A673 (cell line): ENCODE measurements around the gene ACAT2. TPM values are rescaled to one million over a fixed set of nuclear protein-coding genes. Genes with fewer than 3 reads are reported as not detected.

ENCODE experiments used
- BruUV-seq: library from RNA; stranded (reverse); fragments of 400-500 nt; replicated peaks from 2 replicates; lab custom pipeline; 2021; lab: Mats Ljungman, UMichigan
- CTCF ChIA-PET: fragments of 300-600 bp; sonication (Branson Sonifier 250); formaldehyde crosslinking; loops from one replicate; lab custom pipeline; 2022; ENCODE audit warnings: antibody characterized with exemption; lab: Charles Lee
- POLR2A ChIA-PET: fragments of 300-600 bp; sonication (Branson Sonifier 250); formaldehyde crosslinking; loops from one replicate; lab custom pipeline; 2022; ENCODE audit warnings: antibody characterized with exemption; ENCODE audit not compliant: low non-redundant PET; lab: Charles Lee
- DNase-seq: peaks from one replicate; pipeline ENCODE4 v3.0.0-alpha.2; 2015; ENCODE audit warnings: low spot score
- H3K27ac ChIP-seq: fragments of 200-600 bp; sonication (generic); 2 replicates; pipeline ENCODE4 v1.5.1; 2016; ENCODE audit warnings: mixed run types, low read depth, mild to moderate bottlenecking, mixed read lengths, antibody characterized with exemption, low read length; ENCODE audit not compliant: poor library complexity, severe bottlenecking
- H3K27me3 ChIP-seq: fragments of 200-600 bp; sonication (generic); replicated peaks from 2 replicates; pipeline ENCODE4 v1.6.1; 2017; ENCODE audit warnings: mixed run types, low read depth, mild to moderate bottlenecking, mixed read lengths, antibody characterized with exemption, low read length; ENCODE audit not compliant: insufficient read depth, poor library complexity
- H3K36me3 ChIP-seq: fragments of 200-600 bp; sonication (generic); 2 replicates; pipeline ENCODE4 v1.6.1; 2016; ENCODE audit warnings: mixed run types, mild to moderate bottlenecking, mixed read lengths, antibody characterized with exemption, low read length; ENCODE audit not compliant: insufficient read depth, poor library complexity, severe bottlenecking
- H3K4me1 ChIP-seq: fragments of 200-600 bp; sonication (generic); 2 replicates; pipeline ENCODE4 v1.6.1; 2017; ENCODE audit warnings: mixed run types, mild to moderate bottlenecking, mixed read lengths, antibody characterized with exemption, low read length; ENCODE audit not compliant: insufficient read depth, poor library complexity, severe bottlenecking
- H3K4me3 ChIP-seq: fragments of 200-600 bp; sonication (generic); 2 replicates; pipeline ENCODE4 v1.5.1; 2016; ENCODE audit warnings: low read depth, mixed run types, mild to moderate bottlenecking, mixed read lengths, low read length; ENCODE audit not compliant: poor library complexity, severe bottlenecking
- H3K9me3 ChIP-seq: fragments of 200-600 bp; sonication (generic); 2 replicates; pipeline ENCODE4 v1.6.1; 2016; ENCODE audit warnings: mixed run types, low read depth, mild to moderate bottlenecking, mixed read lengths, antibody characterized with exemption, low read length; ENCODE audit not compliant: poor library complexity, severe bottlenecking
- CTCF ChIP-seq: fragments of 300-800, 200-600 bp; sonication (generic); conservative IDR thresholded peaks from 2 replicates; pipeline ENCODE4 v1.5.1; 2017; ENCODE audit warnings: low read depth, mild to moderate bottlenecking, antibody characterized with exemption, low read length, moderate library complexity, mixed read lengths
- EZH2 ChIP-seq: fragments of 200-600 bp; sonication (generic); IDR thresholded peaks from 2 replicates; pipeline ENCODE4 v1.6.1; 2017; ENCODE audit warnings: borderline replicate concordance, low read depth, mild to moderate bottlenecking, mixed read lengths, antibody characterized with exemption, low read length; ENCODE audit not compliant: poor library complexity, severe bottlenecking
- intact Hi-C: fragments of 100-400 bp; cut with micrococcal nuclease; formaldehyde crosslinking; loops from one replicate; pipeline ENCODE4 v1.10.0; 2022; ENCODE audit not compliant: unreplicated experiment
- total RNA-seq: library from RNA; stranded (reverse); gene quantifications from 2 replicates; pipeline ENCODE4 v1.2.3, GENCODE V29; 2021

The ACAT2 gene
- total RNA-seq, 1 experiment from 2014 or later: 250 TPM

- Histone ChIP-seq H3K27me3 (no peaks in the 10 kb centered on the region), H3K4me3 (no peak overlapping the region), H3K27ac (no peak overlapping the region), H3K9me3 (no peaks in the 10 kb centered on the region), H3K36me3 (no peaks in the 10 kb centered on the region), H3K4me1 (no peaks in the 10 kb centered on the region)
- CTCF ChIA-PET: no interaction called here
- POLR2A ChIA-PET: no interaction called here
- TF ChIP-seq EZH2 (no peak), CTCF (no peak)
- DNase-seq: no peak
- BruUV-seq: no TSS peak
- intact Hi-C loops: no loop called here
Observed at GRCh38 chr6:159804504-159804903, 42.7 kb downstream of the ACAT2 start.

- no peak for TF ChIP-seq EZH2
- ChIA-PET CTCF (no interaction called here), POLR2A (no interaction called here)
Observed at GRCh38 chr6:159805440-159806020, 43.7 kb downstream of the ACAT2 start.

DNA sequence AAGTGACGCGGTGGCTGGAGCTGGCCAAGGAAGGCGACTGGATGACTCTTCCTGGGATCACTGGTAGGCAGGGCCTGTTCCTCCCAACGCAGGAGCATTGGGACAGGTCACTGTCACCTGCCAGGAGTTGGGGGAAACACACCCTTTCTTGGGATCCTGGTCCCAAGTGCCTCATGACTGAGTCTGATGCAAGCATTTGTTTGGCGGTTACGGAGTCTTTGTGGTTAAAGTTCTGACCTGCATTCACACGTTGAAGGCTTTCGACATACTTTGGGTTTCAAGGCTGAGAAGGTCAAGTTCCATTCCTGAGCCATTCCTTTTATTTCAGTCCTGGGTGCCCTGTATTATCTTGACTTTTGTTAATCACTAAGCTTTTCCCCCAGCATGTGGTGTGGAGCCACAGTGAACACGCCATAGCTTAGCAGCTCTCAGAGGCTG is 44.2 kb downstream of the ACAT2 start:
- no peak for TF ChIP-seq CTCF
- no peak for TF ChIP-seq EZH2
- H3K27me3 ChIP-seq: no peaks in the 10 kb centered on the region
- no TSS peak for BruUV-seq
- intact Hi-C loops: no loop called here
- ChIA-PET CTCF (interaction anchor here (0.7 kb wide), 1 partner anchor 584 kb away, joined by 3 read pairs; no protein-coding TSS in a partner anchor), POLR2A (no interaction called here)
- H3K4me3 ChIP-seq: no peak overlapping the region
- no peak for DNase-seq
- H3K9me3 ChIP-seq: no peaks in the 10 kb centered on the region
- no peaks in the 10 kb centered on the region for H3K36me3 ChIP-seq
- no peak overlapping the region for H3K27ac ChIP-seq
- no peaks in the 10 kb centered on the region for H3K4me1 ChIP-seq

More at GRCh38 chr6:159805440-159806020, 43.7 kb downstream of the ACAT2 start:
- intact Hi-C loops: no loop called here
- Histone ChIP-seq H3K4me3 (no peak overlapping the region), H3K4me1 (no peaks in the 10 kb centered on the region), H3K27me3 (no peaks in the 10 kb centered on the region), H3K36me3 (no peaks in the 10 kb centered on the region), H3K27ac (no peak overlapping the region), H3K9me3 (no peaks in the 10 kb centered on the region)
- no peak for DNase-seq
- no TSS peak for BruUV-seq
